Measurements from ENCODE around the gene ATP9B. TPM values are rescaled to one million over a fixed set of nuclear protein-coding genes. Genes with fewer than 3 reads are reported as not detected.
"Not testable (repeated sequence)": the region's sequence is repeated elsewhere in the genome, so short reads cannot be mapped to it uniquely, and the experiment has no call there.

Gene ATP9B
- total RNA-seq, 6 experiments from 2014 or later = 13.6 to 25.7 (median 14.5) TPM

- no peak for TF ChIP-seq CTCF (IDR thresholded peaks at IDR 0.05)
- TF ChIP-seq POLR2A (IDR thresholded peaks at IDR 0.05) = no peak
- no peak overlapping the region for H3K4me3 ChIP-seq
- H3K27me3 ChIP-seq = no peaks in the 10 kb centered on the region
- H3K9me3 ChIP-seq = no peaks in the 10 kb centered on the region
- 46% methylated on average over 1 of the region's 1 CpG for WGBS (ENCODE audit: insufficient coverage, low coverage, low lambda C conversion rate, missing lambda C conversion rate)
- no peaks in the 10 kb centered on the region for H3K36me3 ChIP-seq
- intact Hi-C loops (cut with DNase I) = no loop called here
- H3K4me1 ChIP-seq = peaks cover 0 to 11% (median 2%) of the 10 kb centered on the region in 4 donors
- DNase-seq (no peak), ATAC-seq (no peak)
- H3K27ac ChIP-seq = no peak overlapping the region
Measured at GRCh38 chr18:79071037-79071436, 1.8 kb downstream of the ATP9B start.

- DNase-seq (no peak), ATAC-seq (no peak)
- intact Hi-C loops (cut with DNase I) = no loop called here
- 82% methylated on average over 2 of the region's 3 CpGs for WGBS (ENCODE audit: insufficient coverage, low coverage, low lambda C conversion rate, missing lambda C conversion rate)
- TF ChIP-seq POLR2A (IDR thresholded peaks at IDR 0.05) (no peak), CTCF (IDR thresholded peaks at IDR 0.05) (no peak)
- no peaks in the 10 kb centered on the region for H3K27me3 ChIP-seq
- no peak overlapping the region for H3K4me3 ChIP-seq
- no peaks in the 10 kb centered on the region for H3K9me3 ChIP-seq
- H3K27ac ChIP-seq = no peak overlapping the region
- H3K36me3 ChIP-seq = no peaks in the 10 kb centered on the region
- H3K4me1 ChIP-seq = peaks cover 0 to 11% (median 2%) of the 10 kb centered on the region in 4 donors
Measured at GRCh38 chr18:79071503-79072210, 2.5 kb downstream of the ATP9B start.

GRCh38 chr18:79072655-79073054, 3.5 kb downstream of the ATP9B start:
- H3K36me3 ChIP-seq; H3K4me3 ChIP-seq; H3K27ac ChIP-seq; ATAC-seq; intact Hi-C loops (cut with DNase I); DNase-seq; H3K27me3 ChIP-seq; H3K9me3 ChIP-seq: not testable (repeated sequence)
- peaks cover 0 to 11% (median 2%) of the 10 kb centered on the region in 4 donors for H3K4me1 ChIP-seq
- 95% methylated on average over 7 of the region's 27 CpGs for WGBS (ENCODE audit: insufficient coverage, low coverage, low lambda C conversion rate, missing lambda C conversion rate)

DNA sequence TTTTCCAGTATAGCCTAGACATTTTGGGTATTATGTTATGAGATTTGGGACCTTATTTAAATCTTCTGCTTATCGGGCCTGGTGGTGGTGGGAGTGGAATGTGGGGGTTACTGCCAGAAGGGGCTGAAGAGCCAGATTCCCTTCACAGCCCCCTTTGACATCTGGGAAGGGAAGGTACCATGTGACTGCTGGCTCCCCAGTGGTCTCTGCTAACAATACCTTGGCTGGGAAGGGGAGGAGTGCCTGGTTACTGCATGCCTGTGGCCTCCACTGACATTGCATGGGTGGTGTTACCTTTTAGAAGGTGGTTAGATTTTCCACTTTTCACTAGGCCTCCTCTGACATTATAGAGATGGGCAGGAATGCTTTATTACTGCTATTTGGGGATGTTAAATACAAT, 8.0 kb downstream of the ATP9B start:
- ATAC-seq = no peak

GRCh38 chr18:79078791-79079190, 9.6 kb downstream of the ATP9B start:
- H3K27ac ChIP-seq; ATAC-seq; H3K27me3 ChIP-seq; H3K9me3 ChIP-seq; H3K4me3 ChIP-seq; DNase-seq; H3K36me3 ChIP-seq; H3K4me1 ChIP-seq; intact Hi-C loops (cut with DNase I): not testable (repeated sequence)
- WGBS (ENCODE audit: insufficient coverage, low coverage, low lambda C conversion rate, missing lambda C conversion rate) = 87% methylated on average over 3 of the region's 5 CpGs

More for the DNA sequence above, 8.0 kb downstream of the ATP9B start:
- Histone ChIP-seq H3K9me3 (no peaks in the 10 kb centered on the region), H3K4me1 (no peaks in the 10 kb centered on the region), H3K36me3 (no peaks in the 10 kb centered on the region), H3K4me3 (no peak overlapping the region), H3K27me3 (no peaks in the 10 kb centered on the region), H3K27ac (no peak overlapping the region)
- TF ChIP-seq POLR2A (IDR thresholded peaks at IDR 0.05) = no peak
- DNase-seq = no peak
- intact Hi-C loops (cut with DNase I) = no loop called here
- WGBS (ENCODE audit: insufficient coverage, low coverage, low lambda C conversion rate, missing lambda C conversion rate) = 88% methylated on average over 1 of the region's 1 CpG

- no peak overlapping the region for H3K4me3 ChIP-seq
- H3K36me3 ChIP-seq = no peaks in the 10 kb centered on the region
- H3K4me1 ChIP-seq = peaks cover 0 to 5% (median 0%) of the 10 kb centered on the region in 4 donors
- TF ChIP-seq POLR2A (IDR thresholded peaks at IDR 0.05) = no peak
- TF ChIP-seq CTCF (IDR thresholded peaks at IDR 0.05) = no peak
- ATAC-seq = no peak
- no peaks in the 10 kb centered on the region for H3K9me3 ChIP-seq
- intact Hi-C loops (cut with DNase I) = no loop called here
- H3K27me3 ChIP-seq = no peaks in the 10 kb centered on the region
- no peak overlapping the region for H3K27ac ChIP-seq
- 87% methylated on average over 3 of the region's 3 CpGs for WGBS (ENCODE audit: insufficient coverage, low coverage, low lambda C conversion rate, missing lambda C conversion rate)
- no peak for DNase-seq
Measured at GRCh38 chr18:79092874-79093273, 23.7 kb downstream of the ATP9B start.

Measured in right lobe of liver (tissue), 6 donors.